Adrenal gland (tissue), 12 donors: ENCODE measurements around the gene HIPK2. TPM values are rescaled to one million over a fixed set of nuclear protein-coding genes. Genes with fewer than 3 reads are reported as not detected.
A peak's percentile ranks its signal among the peaks of the same experiment; 100 is the strongest.

Experiments used
- DNase-seq, 7 donors: peaks; one replicate each; pipeline ENCODE4 v3.0.0-alpha.2; 2019 to 2020
- H3K27ac ChIP-seq, 5 donors: fragments of 200-600 bp; sonication (generic) in 4 of 5; 1 replicate in 3 of 5; 2 replicates in 2 of 5; pipeline versions ENCODE4 v1.5.1 to v1.8.0; 2016 to 2020; ENCODE audit warnings: mild to moderate bottlenecking in 1 of 5
- H3K27me3 ChIP-seq: fragments of 200-600 bp; 2 replicates; pipeline ENCODE4 v1.8.0; 2021
- H3K36me3 ChIP-seq, 2 donors: fragments of 200-600 bp; replicated peaks in 1 of 2; 1 replicate in 1 of 2; 2 replicates in 1 of 2; pipeline versions ENCODE4 v1.5.1 to v1.8.0; 2018 to 2022
- H3K4me1 ChIP-seq, 2 donors: fragments of 200-600 bp; replicated peaks in 1 of 2; 1 replicate in 1 of 2; 2 replicates in 1 of 2; pipeline versions ENCODE4 v1.5.1 to v1.8.0; 2018 to 2021
- H3K4me3 ChIP-seq, 4 donors: fragments of 200-600 bp; sonication (generic) in 3 of 4; one replicate each; pipeline ENCODE4 v1.5.1; 2016 to 2018
- H3K9me3 ChIP-seq, 3 donors: fragments of 200-600 bp; sonication (generic) in 1 of 3; replicated peaks in 1 of 3; 1 replicate in 2 of 3; 2 replicates in 1 of 3; pipeline versions ENCODE4 v1.5.1 to v1.8.0; 2016 to 2021
- CTCF ChIP-seq, 6 experiments: fragments of 450-650 bp in 4 of 6; fragments of 200-600 bp in 2 of 6; sonication (generic) in 1 of 6; IDR thresholded peaks; 1 replicate in 5 of 6; 2 replicates in 1 of 6; pipeline versions ENCODE4 v1.5.1 to v1.8.0; 2016 to 2021; ENCODE audit warnings: antibody characterized with exemption in 6 of 6, mild to moderate bottlenecking in 2 of 6, moderate library complexity in 1 of 6
- POLR2A ChIP-seq, 2 donors: fragments of 450-650 bp; IDR thresholded peaks; one replicate each; pipeline ENCODE4 v1.6.1; 2017; ENCODE audit warnings: antibody characterized with exemption in 2 of 2, mild to moderate bottlenecking in 2 of 2, moderate library complexity in 1 of 2
- WGBS, 4 donors: extraction: QIAGEN DNeasy Blood & Tissue Kit in 2 of 4; methylation state at CpG; one replicate each; pipeline versions ENCODE4 v1.1.5 to v1.1.7; 2013 to 2017; 5-methylcytosine and 5-hydroxymethylcytosine counted together
- intact Hi-C, 2 donors: fragments of 100-400 bp; cut with DNase I; formaldehyde crosslinking; loops; one replicate each; pipeline versions ENCODE4 v1.14.1 to v1.15.0; 2022 to 2023
- polyA plus RNA-seq, 3 donors: library from polyadenylated mRNA; stranded (reverse); fragments of 200-250 nt in 2 of 3; fragments of 350-450 nt in 1 of 3; fragmentation: Illumina TruSeq in 1 of 3; extraction: RNeasy Lipid Tissue Mini Kit (QIAGEN cat#74804) in 1 of 3; gene quantifications; one replicate each; pipeline ENCODE4 v1.2.3, GENCODE V29; 2013 to 2014
- total RNA-seq, 9 donors: library from RNA; depleted of rRNA in 4 of 9; stranded (reverse); fragments of >200 nt in 4 of 9; fragments of 120-200 nt in 1 of 9; fragmentation: NEBNext Ultra II Directional in 1 of 9; extraction: Animal tissue kit (Norgen Biotek cat#: 25700) in 1 of 9; gene quantifications; one replicate each; pipeline versions ENCODE4 v1.1.0 to v1.2.4, GENCODE V29; 2013 to 2023
- donor health status: healthy with polysubstance abuse.
- donor health status: Bipolar disorder and iron deficiency.
- donor health status: DM: yes; HTN: yes; CAD: no.
- donor health status: DM: no; HTN: no; CAD: no.
- donor health status: DM: no; HTN: no; CAD: no.
- donor health status: DM: yes; HTN: yes; CAD: no.

HIPK2 gene
- total and polyA plus RNA-seq, 12 donors: 4.7 to 82.4 (median 49.8) TPM

DNA sequence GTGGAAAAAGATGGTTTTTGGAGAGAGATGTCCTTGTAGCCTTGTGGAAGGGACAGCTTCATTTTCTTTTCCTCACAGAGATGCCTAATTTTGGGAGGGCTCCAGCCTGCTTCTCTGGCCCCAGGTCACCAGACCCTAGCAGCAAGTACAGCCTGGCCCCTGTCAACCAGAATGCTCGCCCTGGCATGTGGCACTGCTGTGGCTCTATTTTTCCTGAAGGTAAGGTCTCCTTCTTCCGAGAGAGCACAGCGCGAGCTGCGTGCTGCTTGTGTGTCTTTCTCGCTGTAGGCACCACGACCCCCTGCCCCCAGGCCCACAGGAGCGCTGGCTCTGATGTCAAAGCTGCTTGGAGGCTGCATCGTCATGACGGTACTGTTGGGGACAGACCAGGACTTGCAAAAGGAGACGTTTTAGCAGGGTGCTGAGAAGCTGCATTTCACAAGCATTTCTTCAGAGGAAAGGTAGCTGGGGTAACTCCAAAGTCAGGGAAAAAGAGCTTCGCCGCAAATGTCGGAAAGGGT is 195.6 kb downstream of the HIPK2 start:
- Histone ChIP-seq H3K4me3 (no peak overlapping the region), H3K4me1 (no peaks in the 10 kb centered on the region), H3K9me3 (no peaks in the 10 kb centered on the region), H3K36me3 (peaks cover 0 to 70% of the 10 kb centered on the region in 2 donors), H3K27me3 (no peaks in the 10 kb centered on the region), H3K27ac (no peak overlapping the region)
- WGBS, 4 donors: 90 to 96% (median 92%) methylated on average over 12 to 14 of the region's 14 CpGs
- peak in 1 of 7 donors; percentile 46 for DNase-seq
- intact Hi-C loops: no loop called here
- TF ChIP-seq CTCF (IDR thresholded peaks at IDR 0.05) (no peak), POLR2A (IDR thresholded peaks at IDR 0.05) (no peak)

DNA sequence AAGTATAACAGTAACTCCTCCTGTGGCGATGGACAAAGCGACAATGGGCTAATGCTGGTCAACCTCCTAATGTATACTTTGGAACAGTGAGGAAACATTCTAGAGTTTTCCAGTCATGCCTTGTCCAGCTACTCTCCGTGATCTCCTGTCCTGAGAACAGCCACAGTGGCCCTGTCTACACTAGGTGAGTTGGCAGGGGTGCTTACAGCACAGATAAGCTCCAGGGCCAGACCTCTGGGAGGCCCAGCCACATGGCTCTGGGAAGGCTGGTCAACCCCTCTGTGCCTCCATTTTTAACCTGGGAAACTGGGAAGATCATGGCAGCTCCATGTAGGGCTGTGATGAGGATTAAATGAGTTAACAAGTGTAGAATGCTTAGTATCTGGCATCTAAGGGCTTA is 197.4 kb downstream of the HIPK2 start:
- 92 to 100% (median 98%) methylated on average over 3 of the region's 3 CpGs for WGBS, 4 donors
- H3K4me3 ChIP-seq: no peak overlapping the region
- TF ChIP-seq POLR2A (IDR thresholded peaks at IDR 0.05) (no peak), CTCF (IDR thresholded peaks at IDR 0.05) (no peak)
- no peaks in the 10 kb centered on the region for H3K4me1 ChIP-seq
- peaks cover 0 to 66% of the 10 kb centered on the region in 2 donors for H3K36me3 ChIP-seq
- peak in 1 of 7 donors; percentile 38 for DNase-seq
- H3K9me3 ChIP-seq: no peaks in the 10 kb centered on the region
- H3K27me3 ChIP-seq: no peaks in the 10 kb centered on the region
- intact Hi-C loops: no loop called here
- H3K27ac ChIP-seq: no peak overlapping the region

GRCh38 chr7:139576179-139576973 is 201.4 kb downstream of the HIPK2 start:
- WGBS, 4 donors: 91 to 98% (median 96%) methylated on average over 11 of the region's 11 CpGs
- TF ChIP-seq POLR2A (IDR thresholded peaks at IDR 0.05) (no peak), CTCF (IDR thresholded peaks at IDR 0.05) (no peak)
- peak in 2 of 7 donors; percentile 4 to 30 for DNase-seq
- H3K4me1 ChIP-seq: no peaks in the 10 kb centered on the region
- H3K36me3 ChIP-seq: peaks cover 0 to 59% of the 10 kb centered on the region in 2 donors
- H3K4me3 ChIP-seq: no peak overlapping the region
- no peak overlapping the region for H3K27ac ChIP-seq
- H3K9me3 ChIP-seq: no peaks in the 10 kb centered on the region
- H3K27me3 ChIP-seq: no peaks in the 10 kb centered on the region
- intact Hi-C loops: no loop called here

GRCh38 chr7:139575338-139575680 is 202.5 kb downstream of the HIPK2 start:
- Histone ChIP-seq H3K4me3 (no peak overlapping the region), H3K36me3 (peaks cover 0 to 48% of the 10 kb centered on the region in 2 donors), H3K27me3 (no peaks in the 10 kb centered on the region), H3K9me3 (no peaks in the 10 kb centered on the region), H3K4me1 (no peaks in the 10 kb centered on the region), H3K27ac (no peak overlapping the region)
- no peak for DNase-seq
- TF ChIP-seq POLR2A (IDR thresholded peaks at IDR 0.05) (no peak), CTCF (IDR thresholded peaks at IDR 0.05) (no peak)
- intact Hi-C loops: no loop called here
- WGBS, 4 donors: 94 to 97% (median 96%) methylated on average over 6 of the region's 6 CpGs
